Fibroblast of villous mesenchyme (primary cell): ENCODE results near the gene PLXNA1. TPM values are rescaled to one million over a fixed set of nuclear protein-coding genes. Genes with fewer than 3 reads are reported as not detected.

ENCODE experiments used
- DNase-seq: peaks from one replicate; pipeline ENCODE4 v3.0.0-alpha.2; 2010; ENCODE audit warnings: low read depth
- H3K4me3 ChIP-seq: 2 replicates; pipeline ENCODE4 v1.5.1; 2011; ENCODE audit warnings: low read depth, mild to moderate bottlenecking, low read length
- total RNA-seq: library from RNA; depleted of rRNA; stranded (reverse); fragments of >200 nt; gene quantifications from 2 replicates; pipeline ENCODE4 v1.2.3, GENCODE V29; 2012
- TF ChIP-seq, protein P1 (sequence below): IDR thresholded peaks from 2 replicates; pipeline ENCODE4 v1.5.1; 2012; ENCODE audit warnings: low read depth, mild to moderate bottlenecking, low read length; ENCODE audit not compliant: insufficient read depth

PLXNA1 gene
- total RNA-seq, 1 donor, result 63.0 TPM

DNA sequence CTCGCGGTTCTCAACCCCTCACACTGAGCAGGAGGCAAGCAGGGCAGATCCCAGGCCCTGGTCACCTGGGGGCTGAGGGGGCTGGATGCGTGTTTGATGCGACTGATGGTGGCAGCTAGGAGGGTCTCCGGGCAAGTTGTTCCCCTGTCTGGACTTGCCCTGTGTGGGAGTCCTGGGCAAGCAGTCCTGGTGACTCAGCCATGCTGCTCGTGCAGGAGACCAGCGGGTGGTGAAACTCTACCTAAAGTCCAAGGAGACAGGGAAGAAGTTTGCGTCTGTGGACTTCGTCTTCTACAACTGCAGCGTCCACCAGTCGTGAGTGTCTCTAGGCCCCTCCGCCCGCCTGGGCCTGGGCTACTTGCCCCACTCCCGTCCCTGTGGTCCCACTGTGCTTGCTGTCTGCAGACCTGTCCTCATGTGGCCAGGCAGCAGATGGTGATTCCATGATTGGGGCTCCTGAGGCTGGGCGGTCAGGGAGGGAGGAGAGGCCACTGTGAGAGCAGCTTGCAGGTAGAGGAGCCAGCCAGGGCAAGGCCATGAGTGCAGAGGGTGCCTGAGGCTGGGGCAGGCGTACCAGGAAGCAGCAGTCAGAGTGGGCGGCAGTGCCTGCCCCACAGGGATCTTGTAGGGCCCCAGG is 23.1 kb downstream of the PLXNA1 start:
- peak; percentile 24 for DNase-seq
- TF ChIP-seq, protein P1, sequence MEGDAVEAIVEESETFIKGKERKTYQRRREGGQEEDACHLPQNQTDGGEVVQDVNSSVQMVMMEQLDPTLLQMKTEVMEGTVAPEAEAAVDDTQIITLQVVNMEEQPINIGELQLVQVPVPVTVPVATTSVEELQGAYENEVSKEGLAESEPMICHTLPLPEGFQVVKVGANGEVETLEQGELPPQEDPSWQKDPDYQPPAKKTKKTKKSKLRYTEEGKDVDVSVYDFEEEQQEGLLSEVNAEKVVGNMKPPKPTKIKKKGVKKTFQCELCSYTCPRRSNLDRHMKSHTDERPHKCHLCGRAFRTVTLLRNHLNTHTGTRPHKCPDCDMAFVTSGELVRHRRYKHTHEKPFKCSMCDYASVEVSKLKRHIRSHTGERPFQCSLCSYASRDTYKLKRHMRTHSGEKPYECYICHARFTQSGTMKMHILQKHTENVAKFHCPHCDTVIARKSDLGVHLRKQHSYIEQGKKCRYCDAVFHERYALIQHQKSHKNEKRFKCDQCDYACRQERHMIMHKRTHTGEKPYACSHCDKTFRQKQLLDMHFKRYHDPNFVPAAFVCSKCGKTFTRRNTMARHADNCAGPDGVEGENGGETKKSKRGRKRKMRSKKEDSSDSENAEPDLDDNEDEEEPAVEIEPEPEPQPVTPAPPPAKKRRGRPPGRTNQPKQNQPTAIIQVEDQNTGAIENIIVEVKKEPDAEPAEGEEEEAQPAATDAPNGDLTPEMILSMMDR, result no peak
- H3K4me3 ChIP-seq, result no peak overlapping the region

DNA sequence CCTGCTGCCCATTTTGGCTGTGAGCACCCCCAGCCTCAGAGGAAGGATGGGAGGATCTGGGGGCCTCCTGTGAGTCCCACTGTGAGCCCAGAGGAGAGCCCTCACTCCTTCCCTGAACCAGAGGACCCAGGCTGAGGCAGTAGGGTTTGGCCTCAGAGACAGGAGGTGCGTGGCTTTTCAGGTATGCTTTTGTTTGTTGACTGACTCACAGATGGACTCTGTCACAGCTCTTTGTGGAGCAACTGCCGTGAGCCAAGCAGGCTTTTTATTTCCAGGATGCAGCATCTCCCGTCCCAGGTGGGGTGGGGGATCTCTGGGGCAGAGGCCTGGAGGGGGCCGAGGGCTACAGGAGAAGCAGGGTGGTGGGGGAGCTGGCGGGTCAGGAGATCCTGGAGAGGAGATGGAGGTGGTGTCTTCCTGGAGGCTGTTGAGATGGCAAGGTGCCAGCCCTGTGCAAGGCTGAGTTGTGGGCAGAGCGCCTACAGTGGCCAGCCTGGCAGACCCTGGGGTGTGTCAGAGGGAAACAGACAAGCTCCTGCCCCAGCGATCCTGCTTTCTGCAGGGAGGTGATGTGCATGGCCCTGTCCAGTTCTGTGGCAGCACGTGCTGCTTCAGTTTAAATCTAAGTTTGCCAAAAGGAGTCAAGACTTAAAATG is 24.0 kb downstream of the PLXNA1 start:
- TF ChIP-seq, protein P1, result no peak
- no peak overlapping the region for H3K4me3 ChIP-seq
- DNase-seq, result no peak

DNA sequence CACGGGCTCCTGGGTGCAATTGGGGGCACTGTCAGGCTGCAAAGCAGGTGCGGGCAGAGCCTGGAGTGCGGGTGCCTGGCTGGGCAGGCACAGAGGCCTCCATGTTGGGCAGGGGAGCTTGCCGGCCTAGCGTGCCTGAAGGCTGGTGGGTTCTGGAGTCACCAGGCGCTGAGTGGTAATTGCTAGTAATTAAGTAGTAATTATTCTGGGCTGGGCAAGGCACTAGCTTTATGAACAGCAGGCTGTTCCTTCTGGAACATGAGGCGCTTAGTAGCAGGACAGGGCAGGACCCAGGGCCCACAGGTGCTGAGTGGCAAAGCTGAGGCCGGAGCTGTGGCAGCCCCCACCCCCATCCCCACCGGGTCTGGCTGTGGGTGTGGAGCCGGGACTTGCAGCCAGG is 25.3 kb downstream of the PLXNA1 start:
- no peak for DNase-seq
- TF ChIP-seq, protein P1, result no peak
- no peak overlapping the region for H3K4me3 ChIP-seq

DNA sequence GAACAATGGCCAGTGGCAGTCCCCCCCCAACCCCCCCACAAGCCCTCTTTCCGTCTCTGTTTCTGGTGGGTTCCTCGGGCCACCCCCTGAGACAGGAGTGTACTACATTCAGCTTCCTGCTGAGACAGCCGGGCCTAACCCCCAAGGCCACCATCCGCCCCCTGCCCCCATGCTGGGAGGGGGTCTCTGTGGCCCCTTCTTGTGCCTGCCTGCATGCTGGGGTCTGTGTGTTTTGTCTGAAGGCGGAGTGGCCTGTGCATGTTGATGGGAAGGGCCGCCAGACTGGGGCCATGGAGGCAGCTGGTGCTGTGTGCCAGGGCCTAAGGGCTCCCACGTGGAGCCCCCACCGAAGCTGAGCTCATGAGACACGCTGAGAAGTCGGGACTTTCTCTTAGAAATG is 26.6 kb downstream of the PLXNA1 start:
- no peak for DNase-seq
- TF ChIP-seq, protein P1, result no peak
- no peak overlapping the region for H3K4me3 ChIP-seq

DNA sequence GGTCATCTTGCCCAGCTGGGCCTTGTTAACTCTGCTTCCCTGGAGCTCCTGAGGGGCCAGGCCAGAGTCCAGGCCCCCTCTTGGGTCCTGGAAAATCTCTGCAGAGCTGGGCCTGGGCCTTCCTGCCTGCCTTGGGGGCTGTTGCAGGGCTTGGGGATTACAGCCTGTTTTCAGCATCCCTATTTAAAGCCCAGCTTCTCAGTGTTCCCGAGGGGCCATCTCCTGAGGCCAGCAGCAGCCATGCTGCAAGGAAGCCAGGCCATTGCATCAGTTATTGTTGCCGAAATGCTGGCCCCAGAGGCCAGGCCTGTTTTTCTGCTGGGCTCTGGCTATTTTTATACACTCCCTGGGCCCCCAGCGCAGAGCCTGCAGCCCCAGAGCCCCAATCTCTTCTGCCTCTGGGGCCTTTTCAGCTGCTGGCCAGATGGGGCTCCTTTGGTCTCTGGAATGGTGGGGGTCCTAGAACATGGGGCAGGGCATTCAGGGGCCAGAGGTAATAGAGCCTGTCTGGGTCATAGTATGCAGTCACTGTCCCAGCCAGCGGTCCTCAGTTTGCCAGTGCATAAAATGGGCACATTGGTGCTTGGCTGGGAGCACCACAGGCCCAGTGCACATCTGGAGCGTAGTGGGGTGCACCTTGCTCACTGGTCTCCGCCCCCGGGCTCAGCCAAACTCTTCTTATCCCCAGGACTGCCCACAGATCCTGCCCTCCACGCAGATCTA is 28.5 kb downstream of the PLXNA1 start:
- TF ChIP-seq, protein P1, result no peak
- peak; percentile 80 for DNase-seq
- no peak overlapping the region for H3K4me3 ChIP-seq

DNA sequence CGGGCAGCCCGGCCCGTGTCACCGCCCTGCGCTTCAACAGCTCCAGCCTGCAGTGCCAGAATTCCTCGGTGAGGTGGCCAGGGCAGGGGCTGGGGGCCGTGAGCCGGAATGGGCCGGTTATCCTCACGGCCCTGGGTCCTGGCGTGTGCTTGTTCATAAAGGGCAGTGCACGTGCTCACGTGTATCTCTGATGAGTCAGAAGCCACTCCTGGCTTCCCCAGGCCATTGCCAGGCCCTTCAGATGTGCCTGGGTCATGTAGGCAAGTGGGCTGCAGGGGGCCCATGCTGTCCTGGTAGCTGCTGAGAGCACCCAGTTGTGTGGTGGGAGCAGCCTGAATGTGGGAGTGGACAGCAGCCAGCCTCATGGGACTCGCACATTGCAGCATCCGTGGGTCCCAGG is 29.2 kb downstream of the PLXNA1 start:
- no peak overlapping the region for H3K4me3 ChIP-seq
- peak; percentile 13 for DNase-seq
- TF ChIP-seq, protein P1, result no peak
